Epithelial cell of umbilical artery (primary cell): ENCODE data around the gene KLHL28. TPM values are rescaled to one million over a fixed set of nuclear protein-coding genes. Genes with fewer than 3 reads are reported as not detected.

Source experiments
- total RNA-seq: library from RNA; depleted of rRNA; stranded (reverse); fragments of >200 nt; gene quantifications from 2 replicates; pipeline ENCODE4 v1.2.3, GENCODE V29; 2014

KLHL28 gene, protein sequence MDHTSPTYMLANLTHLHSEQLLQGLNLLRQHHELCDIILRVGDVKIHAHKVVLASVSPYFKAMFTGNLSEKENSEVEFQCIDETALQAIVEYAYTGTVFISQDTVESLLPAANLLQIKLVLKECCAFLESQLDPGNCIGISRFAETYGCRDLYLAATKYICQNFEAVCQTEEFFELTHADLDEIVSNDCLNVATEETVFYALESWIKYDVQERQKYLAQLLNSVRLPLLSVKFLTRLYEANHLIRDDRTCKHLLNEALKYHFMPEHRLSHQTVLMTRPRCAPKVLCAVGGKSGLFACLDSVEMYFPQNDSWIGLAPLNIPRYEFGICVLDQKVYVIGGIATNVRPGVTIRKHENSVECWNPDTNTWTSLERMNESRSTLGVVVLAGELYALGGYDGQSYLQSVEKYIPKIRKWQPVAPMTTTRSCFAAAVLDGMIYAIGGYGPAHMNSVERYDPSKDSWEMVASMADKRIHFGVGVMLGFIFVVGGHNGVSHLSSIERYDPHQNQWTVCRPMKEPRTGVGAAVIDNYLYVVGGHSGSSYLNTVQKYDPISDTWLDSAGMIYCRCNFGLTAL
- total RNA-seq, result 6.2 and 7.0 TPM in 2 replicates

DNA sequence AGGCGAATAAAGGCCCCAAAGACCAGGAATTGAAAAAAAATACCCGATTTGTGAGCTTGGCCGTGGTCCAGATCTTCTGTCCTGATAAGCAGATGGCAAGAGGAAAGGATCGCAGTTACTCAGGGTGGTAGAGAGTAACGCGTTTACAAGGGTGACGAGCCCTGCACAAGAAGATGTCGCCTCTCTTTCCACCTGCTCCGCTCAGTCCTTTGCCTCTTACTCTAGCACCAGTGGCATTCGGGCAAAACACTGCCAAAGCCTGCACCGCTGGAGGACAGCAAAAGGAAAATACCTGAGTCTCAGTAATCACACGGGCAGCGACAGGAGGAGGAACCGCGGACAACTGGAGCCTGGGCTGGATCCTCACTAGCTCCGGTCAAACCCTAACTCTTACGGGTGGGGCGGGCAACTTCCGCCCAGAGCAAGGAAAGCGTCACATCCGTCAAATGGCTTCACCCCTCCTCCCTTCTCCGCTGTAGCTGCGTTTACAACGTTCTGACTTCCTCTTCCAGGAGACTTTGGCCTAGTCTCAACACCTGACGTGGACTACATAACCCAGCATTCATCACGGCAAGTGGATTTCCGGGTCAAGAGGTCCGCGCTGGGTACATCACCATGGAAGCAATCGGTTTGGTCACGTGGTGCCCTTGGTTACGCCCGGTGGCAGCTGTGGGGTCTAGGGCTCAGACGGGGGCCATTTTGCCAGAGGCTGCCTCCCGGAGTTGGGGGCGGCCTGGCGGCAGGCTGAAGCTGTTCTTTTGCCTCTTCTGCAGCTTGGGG is at the start of gene KLHL28, which contains the start of gene TOGARAM1:
TSS of gene KLHL28 (minus strand) at position 394 of the 780 bp plus-strand sequence. CDS start 16,019 bp downstream, outside the sequence.
TSS of gene TOGARAM1 (plus strand) at position 637 of the 780 bp plus-strand sequence. CDS start 232 bp downstream, outside the sequence.

Other genes with a start within 250 kb of the KLHL28 start
- gene TOGARAM1, start 243 bp upstream of the KLHL28 start, total RNA-seq, result 15.3 and 19.6 TPM in 2 replicates
- gene PRPF39, start 122.2 kb upstream of the KLHL28 start, total RNA-seq, result 24.4 and 28.7 TPM in 2 replicates
- 34.4 and 52.1 TPM in 2 replicates for gene FKBP3, start 172.5 kb upstream of the KLHL28 start, total RNA-seq
- 9.7 and 12.6 TPM in 2 replicates for gene FANCM, start 174.0 kb upstream of the KLHL28 start, total RNA-seq